GM12892 (cell line): ENCODE results near the gene TAPBPL.
A peak's percentile ranks its signal among the peaks of the same experiment; 100 is the strongest.
"Not testable (repeated sequence)": the region's sequence is repeated elsewhere in the genome, so short reads cannot be mapped to it uniquely, and the experiment has no call there.

Source experiments
- DNase-seq: peaks from one replicate; pipeline ENCODE4 v3.0.0; 2011; ENCODE audit not compliant: insufficient read length
- FAIRE-seq: peaks from 2 replicates; lab custom pipeline; 2011; peaks lifted over from hg19 to GRCh38; lab: Jason Lieb, UNC
- POLR2A ChIP-seq: IDR thresholded peaks from 2 replicates; pipeline ENCODE4 v1.6.1; 2011; ENCODE audit warnings: low read depth, low read length, control low read depth
- POLR2AphosphoS5 ChIP-seq: IDR thresholded peaks from 2 replicates; pipeline ENCODE4 v1.6.1; 2011; ENCODE audit warnings: low read depth, low read length, control low read depth
- TAF1 ChIP-seq: IDR thresholded peaks from 2 replicates; pipeline ENCODE4 v1.6.1; 2011; ENCODE audit warnings: low read depth, mild to moderate bottlenecking, control low read depth, low read length, borderline replicate concordance

The TAPBPL gene

GRCh38 chr12:6425590-6426531, 26.0 kb upstream of the TAPBPL start:
- peak; percentile 57 for FAIRE-seq
- TF ChIP-seq POLR2A: no peak
- no peak for TF ChIP-seq TAF1
- TF ChIP-seq POLR2AphosphoS5: no peak
- DNase-seq: no peak

DNA sequence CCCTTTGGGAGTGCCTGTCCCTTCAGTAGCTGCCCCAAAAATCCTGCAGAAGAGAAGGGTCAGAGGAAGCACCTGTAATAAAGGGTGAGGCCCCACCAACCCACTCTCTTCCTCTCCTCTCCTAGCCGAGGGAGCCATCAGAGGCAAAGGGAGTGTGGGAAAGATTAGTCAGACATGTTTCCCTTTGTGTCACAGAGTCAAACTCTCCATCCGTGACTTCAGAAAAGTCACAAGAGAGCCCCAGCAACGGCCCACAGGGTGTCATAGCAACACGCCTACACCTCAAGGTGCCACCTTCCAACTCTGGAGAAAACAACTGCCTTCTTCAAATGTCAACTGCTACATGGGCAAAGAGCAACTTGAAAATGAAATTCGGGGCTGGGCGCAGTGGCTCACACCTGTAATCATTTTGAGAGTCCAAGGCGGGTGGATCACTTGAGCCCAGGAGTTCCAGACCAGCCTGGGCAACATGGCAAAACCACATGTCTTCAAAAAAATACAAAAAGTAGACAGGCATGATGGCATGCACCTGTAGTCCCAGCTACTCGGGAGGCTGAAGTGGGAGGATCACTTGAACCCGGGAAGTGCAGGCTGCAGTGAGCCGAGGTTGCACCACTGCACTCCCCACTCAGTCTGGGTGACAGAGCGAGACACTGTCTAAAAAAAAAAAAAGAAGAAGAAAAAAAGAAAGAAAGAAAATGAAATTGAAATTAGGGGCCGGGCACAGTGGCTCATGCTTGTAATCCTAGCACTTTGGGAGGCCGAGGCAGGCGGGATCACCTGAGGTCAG, 24.8 kb upstream of the TAPBPL start:
- TF ChIP-seq POLR2A (no peak; the same call in 1 of the 2 replicates), POLR2AphosphoS5 (peak; percentile 4; the same call in 1 of the 2 replicates)
- FAIRE-seq: peak; percentile 88
- DNase-seq: peak; percentile 52

DNA sequence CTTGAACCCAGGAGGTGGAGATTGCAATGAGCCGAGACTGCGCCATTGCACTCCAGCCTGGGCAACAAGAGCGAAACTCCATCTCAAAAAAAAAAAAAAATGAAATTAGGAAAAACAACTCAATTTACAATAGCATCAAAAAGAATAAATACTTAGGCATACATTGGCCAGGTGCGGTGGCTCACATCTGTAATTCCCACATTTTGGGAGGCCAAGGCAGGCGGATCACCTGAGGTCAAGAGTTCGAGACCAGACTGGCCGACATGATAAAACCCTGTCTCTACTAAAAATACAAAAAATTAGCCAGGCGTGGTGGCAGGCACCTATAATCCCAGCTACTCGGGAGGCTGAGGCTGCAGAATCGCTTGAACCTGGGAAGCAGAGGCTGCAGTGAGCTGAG, 24.0 kb upstream of the TAPBPL start:
- not testable (repeated sequence) for DNase-seq, FAIRE-seq

DNA sequence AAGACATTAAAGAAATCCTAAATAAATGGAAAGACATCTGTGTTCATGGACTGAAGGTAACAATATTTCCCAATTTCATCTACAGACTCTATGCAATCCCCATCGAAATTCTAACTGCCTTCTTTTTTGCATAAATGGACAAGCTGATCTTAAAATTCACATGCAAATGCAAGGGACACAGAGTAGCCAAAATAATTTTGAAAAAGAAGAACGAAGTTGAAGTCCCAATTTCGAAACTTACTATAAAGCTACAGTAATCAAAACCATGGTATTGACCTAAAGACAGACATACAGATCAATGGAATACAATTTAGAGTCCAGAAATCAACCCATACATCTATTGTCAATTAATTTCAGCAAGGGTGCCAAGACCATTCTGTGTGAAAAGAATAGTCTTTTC, 23.5 kb upstream of the TAPBPL start:
- no peak for DNase-seq
- TF ChIP-seq POLR2A: no peak
- TF ChIP-seq POLR2AphosphoS5: no peak
- TF ChIP-seq TAF1: no peak
- peak; percentile 66 for FAIRE-seq

GRCh38 chr12:6430124-6430989, 21.5 kb upstream of the TAPBPL start:
- peak; percentile 78 for FAIRE-seq
- no peak for TF ChIP-seq POLR2AphosphoS5
- TF ChIP-seq POLR2A: no peak
- no peak for TF ChIP-seq TAF1
- DNase-seq: no peak

DNA sequence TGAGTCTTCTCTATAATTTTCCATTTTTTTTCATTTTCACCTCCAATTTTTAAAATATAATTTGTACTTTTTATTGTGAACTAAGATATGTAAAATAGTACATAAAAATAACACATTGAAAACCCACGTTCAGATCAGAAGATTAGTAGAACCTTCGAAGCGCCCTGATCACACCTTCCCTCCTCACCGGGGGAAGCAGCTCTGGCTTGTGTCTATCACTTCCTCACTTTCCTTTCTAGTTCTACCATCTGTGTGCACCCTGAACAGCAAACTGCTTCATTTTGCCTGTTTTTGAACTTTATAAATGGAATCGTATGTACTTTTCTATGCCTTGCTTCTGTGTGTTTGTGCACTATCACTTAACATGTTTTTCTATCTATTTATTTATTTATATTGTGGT, 18.9 kb upstream of the TAPBPL start:
- FAIRE-seq (peak; percentile 44), DNase-seq (no peak)

DNA sequence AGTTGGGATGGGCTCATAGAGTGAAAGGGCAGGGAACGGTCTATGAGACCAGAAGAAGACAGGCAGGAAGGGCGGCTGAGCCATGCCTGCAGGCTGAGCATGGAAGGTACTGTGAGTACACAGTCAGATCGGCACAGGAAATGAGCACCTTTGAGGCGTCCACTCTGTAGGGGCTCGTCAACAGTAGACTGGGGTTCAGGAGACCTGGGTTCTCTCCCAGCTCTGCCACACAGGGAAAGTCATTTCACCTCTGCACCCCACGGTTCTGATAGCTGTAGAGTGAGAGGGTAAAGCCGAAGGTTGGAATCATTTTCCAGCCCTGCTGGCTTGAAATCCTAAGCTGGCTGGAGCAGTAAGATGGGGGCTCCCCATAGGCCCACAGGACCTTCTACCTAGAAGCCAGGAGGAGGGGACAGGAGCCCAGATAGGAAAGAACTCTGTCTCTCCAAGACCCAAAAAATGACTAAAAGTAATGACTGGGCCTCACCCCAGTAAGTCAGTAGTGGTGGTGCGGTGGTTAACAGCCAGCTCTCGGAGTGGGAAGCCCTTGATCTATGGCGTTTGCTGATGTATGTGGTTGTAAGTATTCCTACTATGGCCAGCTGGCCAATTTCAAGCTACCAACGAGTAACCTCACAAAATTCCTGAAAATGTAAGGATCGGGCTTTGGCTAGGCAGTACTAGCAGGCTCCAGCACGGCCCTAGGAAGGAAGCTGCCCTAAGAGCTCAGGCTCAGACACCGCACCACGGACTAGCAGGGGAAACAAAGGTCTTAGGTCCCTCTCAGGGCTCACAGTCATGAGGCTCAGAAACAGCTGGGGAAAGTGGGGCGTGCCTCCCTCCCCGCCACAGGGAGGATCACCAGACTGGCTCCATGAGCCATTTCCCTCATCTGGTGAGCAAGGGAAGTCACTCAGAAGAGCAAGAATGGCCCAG, 17.4 kb upstream of the TAPBPL start:
- peak; percentile 27 for FAIRE-seq

More for the DNA sequence above, 18.9 kb upstream of the TAPBPL start:
- TF ChIP-seq POLR2A: no peak
- TF ChIP-seq TAF1: no peak
- no peak for TF ChIP-seq POLR2AphosphoS5

DNA sequence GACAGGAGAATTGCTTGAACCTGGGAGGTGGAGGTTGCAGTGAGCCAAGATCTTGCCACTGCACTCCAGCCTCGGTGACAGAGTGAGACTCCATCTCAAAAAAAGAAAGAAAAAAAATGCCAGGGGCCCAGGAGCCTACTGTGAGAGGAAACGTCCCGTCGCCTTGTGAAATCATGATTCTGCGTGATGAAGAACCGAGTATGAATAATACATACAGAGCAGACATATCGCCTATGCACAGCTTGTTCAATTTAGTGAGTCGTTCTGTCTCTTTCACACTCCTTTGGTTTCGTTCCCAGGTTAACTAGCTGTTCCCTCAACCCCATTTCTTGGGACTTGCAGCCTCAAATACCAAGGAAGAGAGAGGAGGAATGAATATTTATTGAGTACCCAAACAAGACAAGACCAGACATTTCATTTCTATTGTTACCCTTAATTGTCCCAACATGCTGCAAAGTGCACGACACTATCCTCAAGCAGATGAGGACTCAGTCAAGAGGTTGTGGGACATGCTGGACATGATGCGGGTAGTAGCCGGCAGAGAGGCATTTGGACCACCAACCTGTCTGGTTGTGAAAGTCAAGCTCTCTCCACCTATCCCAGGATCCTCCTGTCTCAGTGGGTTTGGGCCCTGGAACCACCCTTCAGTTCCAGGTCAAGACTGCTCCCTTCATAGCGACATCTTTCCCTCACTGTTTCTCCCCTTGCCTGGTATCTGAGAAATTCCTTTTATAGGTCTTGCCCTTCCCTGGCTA, 15.7 kb upstream of the TAPBPL start:
- no peak for DNase-seq
- no peak for FAIRE-seq
- TF ChIP-seq POLR2A: no peak
- no peak for TF ChIP-seq TAF1
- TF ChIP-seq POLR2AphosphoS5: no peak

More for the DNA sequence above, 17.4 kb upstream of the TAPBPL start:
- TF ChIP-seq POLR2AphosphoS5 (0 out of 2 replicates have a peak, but pooled peaks have one; percentile 25), TAF1 (no peak), POLR2A (0 out of 2 replicates have a peak, but pooled peaks have one; percentile 31)
- no peak for DNase-seq

- no peak for TF ChIP-seq POLR2A
- no peak for TF ChIP-seq POLR2AphosphoS5
- TF ChIP-seq TAF1: no peak
- FAIRE-seq: no peak
Measured at GRCh38 chr12:6437586-6437985, 14.3 kb upstream of the TAPBPL start.

DNA sequence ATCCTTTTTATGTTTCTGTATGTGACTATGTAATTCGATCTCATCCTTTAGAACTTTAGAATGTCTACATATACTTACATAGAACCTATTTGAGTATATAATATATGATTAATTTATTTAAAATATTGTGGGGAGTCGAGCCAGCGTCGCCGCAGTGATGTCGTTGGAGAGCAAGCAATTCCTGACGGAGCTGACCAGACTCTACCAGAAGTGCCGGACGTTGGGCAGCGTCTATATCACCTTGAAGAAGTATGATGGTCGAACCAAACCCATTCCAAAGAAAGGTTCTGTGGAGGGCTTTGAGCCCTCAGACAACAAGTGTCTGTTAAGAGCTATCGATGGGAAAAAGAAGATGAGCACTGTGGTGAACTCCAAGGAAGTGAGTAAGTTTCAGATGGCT, 13.5 kb upstream of the TAPBPL start:
- DNase-seq: no peak
- no peak for FAIRE-seq

More at GRCh38 chr12:6437586-6437985, 14.3 kb upstream of the TAPBPL start:
- no peak for DNase-seq

More for the DNA sequence above, 13.5 kb upstream of the TAPBPL start:
- TF ChIP-seq TAF1 (no peak), POLR2A (no peak), POLR2AphosphoS5 (no peak)
